H9 (cell line): ENCODE measurements around the gene GPR176. TPM values are rescaled to one million over a fixed set of nuclear protein-coding genes. Genes with fewer than 3 reads are reported as not detected.

Experiments
- DNase-seq: peaks from one replicate; pipeline ENCODE4 v3.0.0-alpha.2; 2017
- H2AFZ ChIP-seq: one replicate; pipeline ENCODE4 v1.6.1; 2013; ENCODE audit warnings: mild to moderate bottlenecking, low read length, control low read depth, moderate library complexity
- H2AK5ac ChIP-seq: 2 replicates; pipeline ENCODE4 v1.6.1; 2013; ENCODE audit warnings: low read length, control low read depth, mixed read lengths; ENCODE audit not compliant: insufficient read length
- H2BK120ac ChIP-seq: one replicate; pipeline ENCODE4 v1.6.1; 2013; ENCODE audit warnings: low read depth, mild to moderate bottlenecking, low read length, control low read depth, inconsistent platforms; ENCODE audit not compliant: poor library complexity, severe bottlenecking
- H2BK12ac ChIP-seq: 2 replicates; pipeline ENCODE4 v1.6.1; 2013; ENCODE audit warnings: low read length, control low read depth, mixed read lengths, low read depth; ENCODE audit not compliant: insufficient read length
- H2BK15ac ChIP-seq: 2 replicates; pipeline ENCODE4 v1.6.1; 2013; ENCODE audit warnings: low read depth, low read length, control low read depth
- H2BK20ac ChIP-seq: one replicate; pipeline ENCODE4 v1.6.1; 2013; ENCODE audit warnings: low read depth, mild to moderate bottlenecking, low read length, control low read depth, inconsistent platforms; ENCODE audit not compliant: poor library complexity, severe bottlenecking
- H2BK5ac ChIP-seq: 2 replicates; pipeline ENCODE4 v1.6.1; 2013; ENCODE audit warnings: low read length, control low read depth, mixed read lengths; ENCODE audit not compliant: insufficient read length
- H3K14ac ChIP-seq: 2 replicates; pipeline ENCODE4 v1.6.1; 2013; ENCODE audit warnings: low read length, control low read depth; ENCODE audit not compliant: insufficient read depth
- H3K18ac ChIP-seq: 2 replicates; pipeline ENCODE4 v1.6.1; 2013; ENCODE audit warnings: low read depth, mild to moderate bottlenecking, mixed read lengths, low read length, control low read depth; ENCODE audit not compliant: insufficient read length
- H3K23ac ChIP-seq: 2 replicates; pipeline ENCODE4 v1.6.1; 2013; ENCODE audit warnings: low read length, control low read depth, mixed read lengths, low read depth; ENCODE audit not compliant: insufficient read length
- H3K23me2 ChIP-seq: 2 replicates; pipeline ENCODE4 v1.6.1; 2013; ENCODE audit warnings: low read depth, mild to moderate bottlenecking, mixed read lengths, low read length, control low read depth; ENCODE audit not compliant: insufficient read length, poor library complexity, severe bottlenecking
- H3K27ac ChIP-seq: 2 replicates; pipeline ENCODE4 v1.5.1; 2013; ENCODE audit warnings: low read length, control low read depth, mixed read lengths, low read depth; ENCODE audit not compliant: insufficient read length
- H3K27me3 ChIP-seq: 2 replicates; pipeline ENCODE4 v1.6.1; 2013; ENCODE audit warnings: low read length, control low read depth, inconsistent platforms; ENCODE audit not compliant: insufficient read depth
- H3K4ac ChIP-seq: 2 replicates; pipeline ENCODE4 v1.6.1; 2013; ENCODE audit warnings: low read depth, mild to moderate bottlenecking, control low read depth, inconsistent platforms, low read length, moderate library complexity
- H3K4me1 ChIP-seq: 2 replicates; pipeline ENCODE4 v1.6.1; 2013; ENCODE audit warnings: low read length, control low read depth, inconsistent platforms; ENCODE audit not compliant: insufficient read depth
- H3K4me2 ChIP-seq: 2 replicates; pipeline ENCODE4 v1.6.1; 2013; ENCODE audit warnings: low read length, control low read depth, mixed read lengths; ENCODE audit not compliant: insufficient read length, insufficient read depth
- H3K56ac ChIP-seq: 2 replicates; pipeline ENCODE4 v1.6.1; 2013; ENCODE audit warnings: low read depth, mild to moderate bottlenecking, mixed read lengths, low read length, control low read depth; ENCODE audit not compliant: insufficient read length
- H3K79me1 ChIP-seq: 2 replicates; pipeline ENCODE4 v1.6.1; 2013; ENCODE audit warnings: low read depth, mild to moderate bottlenecking, moderate library complexity, low read length, control low read depth, inconsistent platforms; ENCODE audit not compliant: insufficient read depth, poor library complexity, severe bottlenecking
- H3K79me2 ChIP-seq: 2 replicates; pipeline ENCODE4 v1.6.1; 2013; ENCODE audit warnings: low read length, control low read depth, inconsistent platforms; ENCODE audit not compliant: insufficient read depth
- H3K9ac ChIP-seq: 2 replicates; pipeline ENCODE4 v1.6.1; 2013; ENCODE audit warnings: low read length, control low read depth, mixed read lengths; ENCODE audit not compliant: insufficient read length; ENCODE audit errors: extremely low read depth
- H3K9me3 ChIP-seq: one replicate; pipeline ENCODE4 v1.6.1; 2013; ENCODE audit warnings: low read depth, low read length, inconsistent platforms; ENCODE audit not compliant: control insufficient read depth
- H3T11ph ChIP-seq: one replicate; pipeline ENCODE4 v1.6.1; 2013; ENCODE audit warnings: mild to moderate bottlenecking, low read length, control low read depth, inconsistent platforms
- H4K20me1 ChIP-seq: one replicate; pipeline ENCODE4 v1.6.1; 2013; ENCODE audit not compliant: control insufficient read depth, insufficient read length, insufficient read depth
- H4K5ac ChIP-seq: 2 replicates; pipeline ENCODE4 v1.6.1; 2013; ENCODE audit warnings: low read depth, mild to moderate bottlenecking, mixed read lengths, low read length, control low read depth; ENCODE audit not compliant: insufficient read length
- H4K8ac ChIP-seq: replicated peaks from 2 replicates; pipeline ENCODE4 v1.6.1; 2013; ENCODE audit warnings: low read length, control low read depth, mixed read lengths, low read depth; ENCODE audit not compliant: insufficient read length
- H4K91ac ChIP-seq: 2 replicates; pipeline ENCODE4 v1.6.1; 2013; ENCODE audit warnings: low read depth, mild to moderate bottlenecking, moderate library complexity, mixed read lengths, low read length, control low read depth; ENCODE audit not compliant: insufficient read length
- H3K27ac Mint-ChIP-seq, 3 experiments: 2 replicates in 2 of 3; 3 replicates in 1 of 3; pipeline ENCODE4 v1.8.0; 2020 to 2021; ENCODE audit warnings: mixed read lengths in 3 of 3, mild to moderate bottlenecking in 1 of 3, moderate library complexity in 1 of 3
- H3K27me3 Mint-ChIP-seq: 2 replicates; pipeline ENCODE4 v1.8.0; 2021; ENCODE audit warnings: low read depth, mild to moderate bottlenecking, moderate library complexity, mixed read lengths
- H3K36me3 Mint-ChIP-seq, 3 experiments: 2 replicates in 2 of 3; 3 replicates in 1 of 3; pipeline ENCODE4 v1.8.0; 2020 to 2021; ENCODE audit warnings: low read depth in 3 of 3, mixed read lengths in 3 of 3; ENCODE audit not compliant: insufficient read depth in 1 of 3
- H3K4me1 Mint-ChIP-seq, 2 experiments: 2 replicates each; pipeline ENCODE4 v1.8.0; 2020; ENCODE audit warnings: mixed read lengths in 2 of 2
- H3K4me3 Mint-ChIP-seq, 2 experiments: 2 replicates in 1 of 2; 3 replicates in 1 of 2; pipeline ENCODE4 v1.8.0; 2020 to 2021; ENCODE audit warnings: mild to moderate bottlenecking in 2 of 2, mixed read lengths in 2 of 2, moderate library complexity in 1 of 2
- H3K9me3 Mint-ChIP-seq, 2 experiments: 2 replicates in 1 of 2; 3 replicates in 1 of 2; pipeline ENCODE4 v1.8.0; 2020; ENCODE audit warnings: mild to moderate bottlenecking in 2 of 2, mixed read lengths in 2 of 2, moderate library complexity in 1 of 2
- CTCF ChIP-seq: fragments of 200-600 bp; sonication (generic); conservative IDR thresholded peaks from 3 replicates; pipeline ENCODE4 v1.8.0; 2021; ENCODE audit warnings: antibody characterized with exemption, mild to moderate bottlenecking
- WGBS: extraction: QIAGEN DNeasy Blood & Tissue Kit; methylation state at CpG from one replicate; pipeline ENCODE4 v1.1.7; 2013; ENCODE audit warnings: missing lambda C conversion rate, low lambda C conversion rate, mixed read lengths; ENCODE audit not compliant: insufficient read length; ENCODE audit errors: extremely low coverage; 5-methylcytosine and 5-hydroxymethylcytosine counted together
- total RNA-seq: library from RNA; stranded (reverse); gene quantifications from 2 replicates; pipeline ENCODE4 v1.2.1, GENCODE V29; 2021

Gene GPR176
- total RNA-seq, 1 experiment from 2014 or later, result 132 TPM

GRCh38 chr15:39799552-39800011 lies 120.5 kb downstream of the GPR176 start:
- WGBS, result no CpG with 5 or more reads among the region's 6 CpGs
- H3K27me3 Mint-ChIP-seq, result no peaks in the 10 kb centered on the region
- no peak overlapping the region for H3K56ac ChIP-seq

More at GRCh38 chr15:39799552-39800011, 120.5 kb downstream of the GPR176 start:
- H3K18ac ChIP-seq, result no peak overlapping the region
- Mint-ChIP-seq H3K4me1 (peaks cover 40 to 45% of the 10 kb centered on the region in 2 experiments), H3K27ac (peak overlapping the region; percentile 49 to 81 (median 50); a peak in 4 of 7 replicates), H3K9me3 (no peaks in the 10 kb centered on the region), H3K36me3 (peaks cover 26 to 56% (median 52%) of the 10 kb centered on the region in 3 experiments), H3K4me3 (no peak overlapping the region)
- no peak overlapping the region for H3K27ac ChIP-seq
- TF ChIP-seq CTCF, result no peak
- H3K4ac ChIP-seq, result no peak overlapping the region
- H2AFZ ChIP-seq, result no peak overlapping the region
- no peak overlapping the region for H2BK20ac ChIP-seq
- no peak overlapping the region for H2BK120ac ChIP-seq
- no peak overlapping the region for H3T11ph ChIP-seq
- no peak overlapping the region for H4K8ac ChIP-seq
- no peak overlapping the region for H4K91ac ChIP-seq
- H3K79me2 ChIP-seq, result no peaks in the 10 kb centered on the region; the same call in 1 of the 2 replicates
- H3K14ac ChIP-seq, result no peak overlapping the region
- no peak overlapping the region for H2BK12ac ChIP-seq
- no peaks in the 10 kb centered on the region for H4K20me1 ChIP-seq
- H2BK15ac ChIP-seq, result no peak overlapping the region
- no peaks in the 10 kb centered on the region for H3K27me3 ChIP-seq
- H4K5ac ChIP-seq, result no peak overlapping the region
- no peak overlapping the region for H3K9ac ChIP-seq
- no peak overlapping the region for H2AK5ac ChIP-seq
- H3K4me2 ChIP-seq, result no peak overlapping the region
- no peaks in the 10 kb centered on the region for H3K4me1 ChIP-seq
- H3K23me2 ChIP-seq, result no peaks in the 10 kb centered on the region
- H3K79me1 ChIP-seq, result peaks cover 4% of the 10 kb centered on the region
- H3K9me3 ChIP-seq, result no peaks in the 10 kb centered on the region
- DNase-seq, result no peak
- no peak overlapping the region for H2BK5ac ChIP-seq
- no peak overlapping the region for H3K23ac ChIP-seq
